Peyer's patch (tissue), 4 donors: ENCODE measurements around the gene ATP6V0E2.

Experiments
- POLR2A ChIP-seq, 2 donors: fragments of 450-650 bp; IDR thresholded peaks; one replicate each; pipeline ENCODE4 v1.5.1; 2017; ENCODE audit warnings: antibody characterized with exemption in 2 of 2, mild to moderate bottlenecking in 2 of 2, moderate library complexity in 2 of 2
- TF ChIP-seq, protein P1 (sequence below), 6 experiments: fragments of 450-650 bp in 4 of 6; fragments of 200-600 bp in 2 of 6; sonication (generic) in 1 of 6; IDR thresholded peaks; one replicate each; pipeline ENCODE4 v1.5.1; 2017 to 2019; ENCODE audit warnings: antibody characterized with exemption in 6 of 6, mild to moderate bottlenecking in 3 of 6, moderate library complexity in 1 of 6

DNA sequence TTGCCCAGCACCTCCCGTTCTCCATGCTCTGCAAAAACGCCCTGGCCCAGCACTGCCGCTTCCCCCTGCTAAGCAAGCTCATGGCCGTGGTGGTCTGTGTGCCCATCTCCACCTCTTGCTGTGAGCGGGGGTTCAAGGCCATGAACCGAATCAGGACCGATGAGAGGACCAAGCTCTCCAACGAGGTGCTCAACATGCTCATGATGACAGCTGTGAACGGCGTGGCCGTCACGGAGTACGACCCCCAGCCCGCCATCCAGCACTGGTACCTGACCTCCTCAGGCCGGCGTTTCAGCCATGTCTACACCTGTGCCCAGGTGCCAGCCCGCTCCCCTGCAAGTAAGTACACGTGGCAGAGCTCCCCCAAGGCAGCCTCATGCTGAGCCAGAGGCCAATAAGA lies 11.6 kb upstream of the ATP6V0E2 start:
- TF ChIP-seq POLR2A (IDR thresholded peaks at IDR 0.05): no peak
- TF ChIP-seq, protein P1, sequence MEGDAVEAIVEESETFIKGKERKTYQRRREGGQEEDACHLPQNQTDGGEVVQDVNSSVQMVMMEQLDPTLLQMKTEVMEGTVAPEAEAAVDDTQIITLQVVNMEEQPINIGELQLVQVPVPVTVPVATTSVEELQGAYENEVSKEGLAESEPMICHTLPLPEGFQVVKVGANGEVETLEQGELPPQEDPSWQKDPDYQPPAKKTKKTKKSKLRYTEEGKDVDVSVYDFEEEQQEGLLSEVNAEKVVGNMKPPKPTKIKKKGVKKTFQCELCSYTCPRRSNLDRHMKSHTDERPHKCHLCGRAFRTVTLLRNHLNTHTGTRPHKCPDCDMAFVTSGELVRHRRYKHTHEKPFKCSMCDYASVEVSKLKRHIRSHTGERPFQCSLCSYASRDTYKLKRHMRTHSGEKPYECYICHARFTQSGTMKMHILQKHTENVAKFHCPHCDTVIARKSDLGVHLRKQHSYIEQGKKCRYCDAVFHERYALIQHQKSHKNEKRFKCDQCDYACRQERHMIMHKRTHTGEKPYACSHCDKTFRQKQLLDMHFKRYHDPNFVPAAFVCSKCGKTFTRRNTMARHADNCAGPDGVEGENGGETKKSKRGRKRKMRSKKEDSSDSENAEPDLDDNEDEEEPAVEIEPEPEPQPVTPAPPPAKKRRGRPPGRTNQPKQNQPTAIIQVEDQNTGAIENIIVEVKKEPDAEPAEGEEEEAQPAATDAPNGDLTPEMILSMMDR (IDR thresholded peaks at IDR 0.05): no peak
